ENCODE results near the gene SEC31A.

DNA sequence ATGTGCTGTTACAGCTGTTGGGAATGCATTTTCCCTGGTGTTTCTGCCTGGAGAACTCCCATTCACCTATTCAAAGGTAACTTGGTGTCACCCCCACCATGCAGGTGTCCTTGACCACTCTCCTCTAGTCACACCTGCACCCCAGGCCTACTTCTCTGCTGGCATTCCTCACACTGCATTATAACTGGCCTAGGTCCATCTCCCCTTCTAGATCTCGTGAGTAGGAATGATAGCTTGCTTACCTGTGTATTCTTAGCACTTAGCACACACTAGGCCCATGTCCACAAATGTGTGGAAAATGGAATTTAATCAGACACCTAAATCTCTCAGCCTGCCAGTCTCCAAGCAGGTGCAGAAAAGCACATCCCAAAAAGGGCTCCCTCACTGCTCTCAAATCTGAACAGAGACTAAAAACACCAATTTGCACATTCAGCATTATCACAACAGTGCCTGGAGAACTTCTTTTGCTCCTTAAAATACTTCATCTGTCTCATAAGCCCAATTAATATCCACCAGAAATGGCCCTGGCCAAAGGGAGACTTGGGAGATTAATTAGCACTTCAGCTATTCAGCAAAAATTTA, 110.7 kb downstream of the SEC31A start:
- TF ChIP-seq, protein P1, sequence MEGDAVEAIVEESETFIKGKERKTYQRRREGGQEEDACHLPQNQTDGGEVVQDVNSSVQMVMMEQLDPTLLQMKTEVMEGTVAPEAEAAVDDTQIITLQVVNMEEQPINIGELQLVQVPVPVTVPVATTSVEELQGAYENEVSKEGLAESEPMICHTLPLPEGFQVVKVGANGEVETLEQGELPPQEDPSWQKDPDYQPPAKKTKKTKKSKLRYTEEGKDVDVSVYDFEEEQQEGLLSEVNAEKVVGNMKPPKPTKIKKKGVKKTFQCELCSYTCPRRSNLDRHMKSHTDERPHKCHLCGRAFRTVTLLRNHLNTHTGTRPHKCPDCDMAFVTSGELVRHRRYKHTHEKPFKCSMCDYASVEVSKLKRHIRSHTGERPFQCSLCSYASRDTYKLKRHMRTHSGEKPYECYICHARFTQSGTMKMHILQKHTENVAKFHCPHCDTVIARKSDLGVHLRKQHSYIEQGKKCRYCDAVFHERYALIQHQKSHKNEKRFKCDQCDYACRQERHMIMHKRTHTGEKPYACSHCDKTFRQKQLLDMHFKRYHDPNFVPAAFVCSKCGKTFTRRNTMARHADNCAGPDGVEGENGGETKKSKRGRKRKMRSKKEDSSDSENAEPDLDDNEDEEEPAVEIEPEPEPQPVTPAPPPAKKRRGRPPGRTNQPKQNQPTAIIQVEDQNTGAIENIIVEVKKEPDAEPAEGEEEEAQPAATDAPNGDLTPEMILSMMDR (IDR thresholded peaks at IDR 0.05): no peak
- TF ChIP-seq POLR2AphosphoS5 (IDR thresholded peaks at IDR 0.05): no peak
- no peak for TF ChIP-seq POLR2A (IDR thresholded peaks at IDR 0.05)
